ENCODE results near the gene THSD7A.

Gene THSD7A

DNA sequence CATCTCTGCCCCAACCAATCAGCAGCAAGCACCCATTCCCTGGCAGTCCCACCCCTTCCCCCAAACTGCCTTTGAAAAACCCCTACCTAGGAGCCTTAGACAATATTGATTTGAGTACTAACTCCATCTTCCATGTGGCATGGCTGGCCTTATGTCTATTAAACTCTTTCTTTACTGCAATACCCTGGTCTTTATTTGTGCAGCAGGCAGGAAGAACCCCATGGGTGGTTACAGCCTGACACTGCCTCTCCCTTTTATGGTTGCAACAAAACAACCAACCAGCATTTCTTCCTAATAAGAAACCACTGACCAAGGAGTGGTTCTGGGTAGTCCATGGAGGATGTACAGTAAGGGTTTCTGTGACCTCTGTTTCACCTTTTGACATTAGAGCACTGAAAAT, 418.1 kb downstream of the THSD7A start:
- no peak for DNase-seq (ENCODE audit: low read depth in 3 of 3)

DNA sequence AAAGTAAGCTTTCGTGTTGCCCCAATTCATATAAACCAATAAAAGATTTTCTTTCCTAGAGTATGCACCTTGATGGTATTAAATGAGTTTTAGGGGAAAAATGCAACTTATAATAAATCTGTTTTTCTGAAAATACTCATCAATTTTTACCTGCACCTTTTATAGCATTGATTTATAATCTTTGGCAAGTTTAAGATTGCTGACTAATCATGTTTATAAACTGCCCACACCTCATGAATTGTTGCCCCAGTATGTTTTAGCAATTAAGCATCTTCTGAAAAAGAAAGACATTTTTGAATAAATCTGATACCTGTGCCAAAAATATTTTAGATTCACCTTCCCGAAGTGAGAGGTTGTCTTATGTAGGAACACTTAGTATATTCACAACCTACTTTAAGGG, 420.0 kb downstream of the THSD7A start:
- DNase-seq (ENCODE audit: low read depth in 3 of 3): no peak

GRCh38 chr7:11410656-11411644, 421.0 kb downstream of the THSD7A start:
- no peak for DNase-seq (ENCODE audit: low read depth in 3 of 3)

GRCh38 chr7:11404355-11404754, 427.6 kb downstream of the THSD7A start:
- DNase-seq (ENCODE audit: low read depth in 3 of 3): no peak

DNA sequence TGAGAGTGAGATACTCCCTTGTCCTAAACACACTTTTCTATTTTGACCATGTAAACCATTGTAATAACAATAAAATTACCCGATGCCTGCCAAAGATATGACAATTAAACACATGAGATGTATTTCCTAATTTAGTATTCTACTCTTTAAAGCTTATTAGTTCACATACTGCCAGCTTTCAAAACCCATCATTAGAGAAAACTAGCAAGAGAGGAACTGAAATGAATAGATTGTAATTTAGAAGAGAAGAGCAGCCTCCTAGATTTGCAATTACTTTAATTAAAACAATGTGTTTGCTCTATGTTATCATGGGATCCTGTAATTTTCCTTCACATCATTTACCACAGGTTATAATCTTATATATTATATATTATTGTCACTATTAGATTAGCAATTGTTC, 428.2 kb downstream of the THSD7A start:
- no peak for DNase-seq (ENCODE audit: low read depth in 3 of 3)

- DNase-seq (ENCODE audit: low read depth in 3 of 3): no peak
These were observed 437.6 kb downstream of the THSD7A start for GRCh38 chr7:11394438-11394837.

DNA sequence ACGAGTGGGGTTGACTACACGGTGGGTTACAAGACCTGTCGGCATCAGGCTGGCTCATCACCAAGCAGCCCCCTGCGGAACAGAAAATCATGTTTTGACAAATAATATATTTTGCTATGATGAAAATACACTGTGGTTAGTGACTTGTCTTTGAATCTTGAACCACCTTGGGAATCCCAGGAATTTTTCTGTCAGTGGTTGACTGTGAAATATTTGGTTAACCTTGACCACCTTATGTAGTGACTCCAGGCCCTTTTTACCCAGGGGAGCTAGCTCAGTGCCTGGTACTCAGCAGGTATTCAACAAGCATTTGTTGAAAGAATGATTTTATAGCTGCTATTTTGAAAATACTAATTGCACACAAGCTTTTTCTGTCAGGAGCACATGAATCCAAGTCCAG, 452.4 kb downstream of the THSD7A start:
- DNase-seq (ENCODE audit: low read depth in 3 of 3): no peak

- no peak for DNase-seq (ENCODE audit: low read depth in 3 of 3)
These were observed 455.5 kb downstream of the THSD7A start for GRCh38 chr7:11376529-11376928.

GRCh38 chr7:11374629-11375028, 457.4 kb downstream of the THSD7A start:
- no peak for DNase-seq (ENCODE audit: low read depth in 3 of 3)

DNA sequence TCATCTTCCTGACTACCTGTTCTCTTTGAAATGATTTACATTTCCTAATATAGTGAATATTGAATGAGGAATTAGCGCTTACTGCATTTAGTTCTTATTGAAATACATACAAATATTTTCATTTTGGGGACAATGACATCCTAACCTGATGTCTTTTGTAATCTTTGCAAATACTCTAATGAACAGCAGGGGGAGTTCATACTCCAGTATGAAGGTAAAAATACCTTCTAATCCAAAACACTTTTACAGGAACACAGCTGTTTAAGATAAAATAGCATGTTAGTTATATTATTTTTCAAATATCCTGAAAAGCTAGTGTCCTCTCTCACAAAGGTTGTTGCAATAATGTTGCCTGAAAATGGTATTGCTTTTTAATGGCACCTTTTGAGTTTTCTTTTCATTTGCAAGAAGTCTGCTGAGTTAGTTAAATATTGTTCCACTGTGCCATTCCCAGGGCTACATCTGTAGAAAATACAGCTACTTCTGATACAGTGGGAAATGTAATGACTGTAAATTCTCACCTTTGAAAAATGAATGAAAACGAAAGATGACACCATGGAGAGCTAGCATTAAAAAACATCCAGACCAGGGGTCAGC, 458.4 kb downstream of the THSD7A start:
- DNase-seq (ENCODE audit: low read depth in 3 of 3): no peak

DNA sequence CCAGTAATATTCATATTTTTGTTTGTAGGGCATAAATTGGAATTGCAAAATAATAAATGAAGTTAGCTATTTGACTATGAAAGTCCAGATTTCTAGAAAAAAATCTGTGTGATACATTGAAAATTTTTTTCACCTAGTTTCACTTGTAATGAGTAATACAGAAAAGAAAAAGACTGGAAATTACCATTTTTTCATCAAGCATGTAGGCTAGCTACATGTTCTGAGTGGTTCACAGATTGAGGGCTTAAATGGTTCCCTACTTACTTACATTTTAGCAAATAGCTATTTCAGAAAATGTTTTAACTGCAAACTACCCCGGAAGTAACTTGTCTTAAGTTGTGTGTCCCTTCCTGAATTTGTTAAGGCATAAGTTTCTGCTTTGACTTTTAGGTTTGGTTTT, 462.3 kb downstream of the THSD7A start:
- DNase-seq (ENCODE audit: low read depth in 3 of 3): no peak

DNA sequence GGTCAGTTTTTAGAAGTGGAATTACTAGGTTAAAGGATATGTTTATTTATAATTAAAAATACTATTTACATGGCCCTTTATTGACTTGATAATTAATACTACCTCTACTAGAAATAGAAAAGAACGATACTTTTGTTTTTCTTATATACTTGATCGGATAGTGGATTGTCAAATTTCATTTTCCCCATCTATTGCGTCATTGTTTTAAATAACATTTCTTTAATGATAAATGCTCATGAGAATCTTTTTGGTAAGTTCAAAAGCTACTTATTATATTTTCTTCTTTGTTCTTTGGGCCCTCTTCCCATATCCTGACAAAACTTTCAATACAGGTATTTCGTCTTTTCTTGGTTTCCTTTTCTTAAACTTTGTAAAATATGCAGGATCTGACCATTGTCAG, 465.9 kb downstream of the THSD7A start:
- no peak for DNase-seq (ENCODE audit: low read depth in 3 of 3)

GRCh38 chr7:11358637-11359036, 473.4 kb downstream of the THSD7A start:
- no peak for DNase-seq (ENCODE audit: low read depth in 3 of 3)

DNA sequence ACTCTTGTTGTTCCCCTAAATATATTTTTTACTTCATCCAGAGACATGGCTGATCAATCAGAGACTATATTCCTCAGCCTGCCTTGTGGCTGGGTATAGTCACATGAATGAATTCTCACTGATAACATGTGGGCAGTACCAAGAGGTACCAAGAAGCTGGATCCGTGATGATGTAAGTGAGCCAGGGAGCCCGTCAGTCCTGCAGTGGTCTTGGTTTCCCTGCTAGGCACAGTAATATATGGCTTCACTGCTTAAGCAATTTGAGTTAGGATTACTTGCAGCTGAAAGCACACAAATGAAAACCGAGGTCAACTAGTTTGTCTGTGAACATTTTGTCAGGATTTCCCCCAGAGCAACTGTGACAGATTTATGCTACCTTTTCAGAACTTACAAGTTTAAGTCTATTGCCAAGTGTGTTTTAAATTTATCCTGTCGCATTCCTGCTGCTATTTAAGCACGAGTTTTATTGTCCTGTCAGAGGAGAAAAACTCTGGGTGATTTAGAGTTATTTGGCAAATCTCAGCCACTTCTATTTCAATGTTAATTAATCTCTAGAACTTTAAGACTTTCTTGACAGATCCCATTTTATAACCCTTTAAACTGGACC, 476.5 kb downstream of the THSD7A start:
- no peak for DNase-seq (ENCODE audit: low read depth in 3 of 3)

- no peak for DNase-seq (ENCODE audit: low read depth in 3 of 3)
These were observed 485.7 kb downstream of the THSD7A start for GRCh38 chr7:11346302-11346701.

DNA sequence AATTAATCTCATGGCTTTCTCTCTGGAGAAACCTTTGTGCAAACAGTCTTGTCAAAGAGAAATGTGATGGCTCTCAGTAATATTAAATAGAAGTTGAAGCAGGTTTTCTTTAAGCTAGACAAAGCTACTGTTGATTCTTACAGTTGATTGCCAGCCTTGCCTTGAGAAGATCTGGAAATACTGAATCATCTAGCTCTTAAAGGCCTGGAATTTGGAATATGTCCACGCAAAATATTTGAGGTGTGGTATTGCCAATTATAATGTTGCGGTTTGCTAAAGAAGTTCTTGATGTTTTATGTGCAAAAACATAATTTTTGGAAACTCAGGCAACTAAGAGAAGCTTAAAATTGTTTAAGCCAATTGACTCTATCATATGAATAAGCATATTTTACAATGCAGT, 486.4 kb downstream of the THSD7A start:
- no peak for DNase-seq (ENCODE audit: low read depth in 3 of 3)

DNA sequence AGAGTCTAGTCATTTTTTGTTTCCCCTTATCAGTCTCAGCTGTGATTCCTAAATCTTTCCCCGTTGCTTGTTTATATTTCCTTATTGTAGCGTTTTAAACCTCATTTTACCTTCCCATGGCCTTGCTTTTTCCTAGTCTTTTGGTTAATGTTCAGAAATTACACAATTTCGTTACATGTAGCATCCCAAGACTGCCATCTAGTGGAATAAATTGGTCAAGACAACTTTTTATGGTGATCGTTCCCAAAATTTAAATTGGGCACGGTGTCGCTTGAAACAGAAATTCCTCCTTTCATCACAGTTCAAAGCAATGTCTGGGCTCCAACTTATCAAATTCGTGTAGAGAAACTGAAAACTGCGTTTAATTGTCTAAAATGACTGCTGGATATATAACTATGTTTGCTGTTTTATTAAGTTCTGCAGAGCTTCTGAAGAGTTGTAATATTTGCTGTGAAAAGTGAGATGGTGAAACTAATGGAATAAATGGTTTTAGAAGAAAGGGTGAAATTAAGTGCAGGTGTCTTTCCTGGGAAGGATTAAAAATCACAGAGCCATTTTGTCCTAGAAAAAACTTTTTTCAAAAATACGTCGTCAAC, 488.1 kb downstream of the THSD7A start:
- peak in 1 of 3 donors; percentile 4 for DNase-seq (ENCODE audit: low read depth in 3 of 3)

- no peak for DNase-seq (ENCODE audit: low read depth in 3 of 3)
These were observed 488.9 kb downstream of the THSD7A start for GRCh38 chr7:11343136-11343535.

GRCh38 chr7:11341285-11341944, 490.6 kb downstream of the THSD7A start:
- DNase-seq (ENCODE audit: low read depth in 3 of 3): no peak

- no peak for DNase-seq (ENCODE audit: low read depth in 3 of 3)
These were observed 495.6 kb downstream of the THSD7A start for GRCh38 chr7:11336432-11336831.

DNA sequence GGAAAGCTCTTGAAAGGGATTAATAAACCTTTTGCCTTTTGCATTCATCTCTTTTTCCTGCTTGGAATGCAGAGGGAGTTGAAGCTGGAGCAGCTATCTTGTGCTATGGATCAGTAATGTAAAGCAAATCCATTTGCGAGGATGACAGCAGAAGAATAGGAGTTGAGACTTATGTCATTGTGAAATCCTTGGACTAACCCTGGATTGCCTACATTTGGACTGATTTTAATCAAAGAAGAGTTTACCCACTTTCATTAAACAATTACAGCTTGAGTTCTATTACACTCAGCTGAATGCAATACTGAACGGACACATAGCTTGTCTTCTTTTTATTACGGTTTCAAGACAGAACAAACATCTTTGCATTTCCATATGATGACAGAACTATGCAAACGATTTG, 496.1 kb downstream of the THSD7A start:
- no peak for DNase-seq (ENCODE audit: low read depth in 3 of 3)

- no peak for DNase-seq (ENCODE audit: low read depth in 3 of 3)
These were observed 499.2 kb downstream of the THSD7A start for GRCh38 chr7:11332865-11333228.

Measured in stimulated activated CD4-positive, alpha-beta T cell treated with anti-CD3 and anti-CD28 coated beads, TNF-alpha, amount 100 ng/mL, for 48 hours (primary cell).